C4-2B (cell line): Measurements from ENCODE around the gene NOP53.

Experiments used
- CTCF ChIP-seq: fragments of 450-650 bp; conservative IDR thresholded peaks from 2 replicates; pipeline ENCODE4 v1.5.1; 2017; ENCODE audit warnings: mild to moderate bottlenecking
- ZFX ChIP-seq: fragments of 450-650 bp; IDR thresholded peaks from 2 replicates; pipeline ENCODE4 v1.6.1; 2017

- TF ChIP-seq CTCF: no peak
- TF ChIP-seq ZFX: no peak
Observed at GRCh38 chr19:47741544-47742140, 3.7 kb upstream of the NOP53 start.
